ENCODE data around the gene ITGB4. TPM values are rescaled to one million over a fixed set of nuclear protein-coding genes. Genes with fewer than 3 reads are reported as not detected.

ITGB4 gene
- total and polyA plus RNA-seq, 2 donors (not counting 3 experiments of a cell fraction or from before 2014, with no cell fraction given) = 4.2 to 6.7 TPM

DNA sequence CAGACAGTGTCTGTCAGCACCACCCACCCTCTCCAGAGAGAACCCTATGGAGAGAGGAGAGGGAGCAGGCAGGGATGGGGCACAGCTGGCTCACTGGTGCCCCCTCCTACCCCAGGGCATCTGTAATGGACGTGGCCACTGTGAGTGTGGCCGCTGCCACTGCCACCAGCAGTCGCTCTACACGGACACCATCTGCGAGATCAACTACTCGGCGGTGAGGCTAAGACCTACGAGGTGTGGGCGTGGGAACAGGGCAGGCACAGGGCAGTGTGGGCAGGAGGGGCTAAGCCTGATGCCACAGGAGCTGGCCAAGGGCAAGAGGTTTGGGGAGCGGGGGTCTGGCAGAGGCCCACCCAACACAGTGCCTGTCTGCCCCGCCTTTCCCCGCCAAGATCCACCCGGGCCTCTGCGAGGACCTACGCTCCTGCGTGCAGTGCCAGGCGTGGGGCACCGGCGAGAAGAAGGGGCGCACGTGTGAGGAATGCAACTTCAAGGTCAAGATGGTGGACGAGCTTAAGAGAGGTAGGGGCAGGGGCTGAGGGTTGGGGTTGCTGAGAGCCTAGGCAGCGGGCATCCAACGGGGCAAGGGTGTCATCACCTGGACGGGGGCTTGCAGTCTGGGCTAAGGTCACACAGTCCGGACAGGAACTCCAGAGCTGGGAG is 15.0 kb downstream of the ITGB4 start:
- Histone ChIP-seq H3K9me3 (replicated peaks; ENCODE audit: control insufficient read depth, insufficient read depth, low read length) (no peaks in the 10 kb centered on the region), H3K4me1 (ENCODE audit: control insufficient read depth, extremely low read depth, insufficient read depth, low read length) (no peaks in the 10 kb centered on the region), H2AFZ (ENCODE audit: low read depth, low read length) (no peak overlapping the region), H4K20me1 (replicated peaks; ENCODE audit: control insufficient read depth, extremely low read depth, insufficient read depth, low read length) (no peaks in the 10 kb centered on the region), H3K36me3 (ENCODE audit: control insufficient read depth in 2 of 2, extremely low read depth in 1 of 2, insufficient read depth in 2 of 2, low read length in 2 of 2) (no peaks in the 10 kb centered on the region), H3K4me2 (ENCODE audit: insufficient read depth, low read length) (no peak overlapping the region), H3K27ac (ENCODE audit: insufficient read depth, low read depth, low read length) (no peak overlapping the region), H3K9me1 (replicated peaks; ENCODE audit: control insufficient read depth, extremely low read depth, insufficient read depth, low read length) (no peaks in the 10 kb centered on the region), H3K4me3 (replicated peaks in 1 of 3; ENCODE audit: insufficient read depth in 1 of 3, low read depth in 1 of 3, low read length in 3 of 3) (no peak overlapping the region), H3K27me3 (ENCODE audit: control insufficient read depth in 2 of 2, insufficient read depth in 2 of 2, low read length in 2 of 2) (no peaks in the 10 kb centered on the region), H3K79me2 (ENCODE audit: control insufficient read depth, insufficient read depth, low read length) (no peaks in the 10 kb centered on the region), H3K9ac (replicated peaks; ENCODE audit: extremely low read depth, insufficient read depth, low read length) (no peak overlapping the region)
- ChIA-PET CTCF (interaction anchor here (2.7 to 4.2 kb wide), 2 partner anchors 11 to 57 kb away, joined by 7 to 35 read pairs; no protein-coding TSS in a partner anchor), POLR2A (no interaction called here)
- FAIRE-seq (no peak), DNase-seq (ENCODE audit: low read depth, low spot score) (no peak)
- dilution Hi-C loops (cut with MboI; ENCODE audit: extremely low pct_ligation_motif_present, low sequenced_read_pairs) (no loop called here), intact Hi-C loops (cut with micrococcal nuclease) (no loop called here)
- BruUV-seq (replicated peaks) = no TSS peak
- TF ChIP-seq POLR2AphosphoS5 (IDR thresholded peaks at IDR 0.05; ENCODE audit: insufficient read depth, low read depth, low read length) (no peak), GATA2 (IDR thresholded peaks at IDR 0.05; ENCODE audit: insufficient read depth, insufficient read length, low read depth, low read length) (no peak), EZH2 (IDR thresholded peaks at IDR 0.05; ENCODE audit: borderline replicate concordance, low read depth, low read length, severe bottlenecking) (no peak), FOS (IDR thresholded peaks at IDR 0.05; ENCODE audit: borderline replicate concordance, insufficient read depth, low read length) (no peak), JUN (IDR thresholded peaks at IDR 0.05; ENCODE audit: borderline replicate concordance, insufficient read depth, insufficient read length, low read depth) (no peak), MYC (IDR thresholded peaks at IDR 0.05; ENCODE audit: low read depth, low read length) (no peak), POLR2A (IDR thresholded peaks at IDR 0.05; ENCODE audit: low read depth, low read length) (no peak)
- TF ChIP-seq, protein P1, sequence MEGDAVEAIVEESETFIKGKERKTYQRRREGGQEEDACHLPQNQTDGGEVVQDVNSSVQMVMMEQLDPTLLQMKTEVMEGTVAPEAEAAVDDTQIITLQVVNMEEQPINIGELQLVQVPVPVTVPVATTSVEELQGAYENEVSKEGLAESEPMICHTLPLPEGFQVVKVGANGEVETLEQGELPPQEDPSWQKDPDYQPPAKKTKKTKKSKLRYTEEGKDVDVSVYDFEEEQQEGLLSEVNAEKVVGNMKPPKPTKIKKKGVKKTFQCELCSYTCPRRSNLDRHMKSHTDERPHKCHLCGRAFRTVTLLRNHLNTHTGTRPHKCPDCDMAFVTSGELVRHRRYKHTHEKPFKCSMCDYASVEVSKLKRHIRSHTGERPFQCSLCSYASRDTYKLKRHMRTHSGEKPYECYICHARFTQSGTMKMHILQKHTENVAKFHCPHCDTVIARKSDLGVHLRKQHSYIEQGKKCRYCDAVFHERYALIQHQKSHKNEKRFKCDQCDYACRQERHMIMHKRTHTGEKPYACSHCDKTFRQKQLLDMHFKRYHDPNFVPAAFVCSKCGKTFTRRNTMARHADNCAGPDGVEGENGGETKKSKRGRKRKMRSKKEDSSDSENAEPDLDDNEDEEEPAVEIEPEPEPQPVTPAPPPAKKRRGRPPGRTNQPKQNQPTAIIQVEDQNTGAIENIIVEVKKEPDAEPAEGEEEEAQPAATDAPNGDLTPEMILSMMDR (IDR thresholded peaks at IDR 0.05; ENCODE audit: extremely low read depth in 1 of 2, insufficient read depth in 1 of 2, low read depth in 1 of 2, low read length in 2 of 2) = no peak
- TF ChIP-seq, protein P2, sequence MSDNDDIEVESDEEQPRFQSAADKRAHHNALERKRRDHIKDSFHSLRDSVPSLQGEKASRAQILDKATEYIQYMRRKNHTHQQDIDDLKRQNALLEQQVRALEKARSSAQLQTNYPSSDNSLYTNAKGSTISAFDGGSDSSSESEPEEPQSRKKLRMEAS (IDR thresholded peaks at IDR 0.05; ENCODE audit: insufficient read depth, insufficient read length) = no peak
